Measurements from ENCODE around the gene CIRBP. TPM values are rescaled to one million over a fixed set of nuclear protein-coding genes. Genes with fewer than 3 reads are reported as not detected.

The CIRBP gene
- total RNA-seq, 2 experiments from 2014 or later, result 278 to 309 TPM

- Histone ChIP-seq H3K36me3 (ENCODE audit: insufficient read depth, low read length) (peaks cover 59% of the 10 kb centered on the region), H3K9me2 (ENCODE audit: insufficient read depth, low read length) (no peaks in the 10 kb centered on the region), H3K4me1 (ENCODE audit: insufficient read depth, low read length, poor library complexity, severe bottlenecking) (no peaks in the 10 kb centered on the region), H3K27ac (ENCODE audit: low read depth, low read length, poor library complexity, severe bottlenecking) (no peak overlapping the region), H3K4me2 (ENCODE audit: low read length) (no peak overlapping the region), H2AFZ (ENCODE audit: low read length) (no peak overlapping the region), H3K79me2 (ENCODE audit: insufficient read depth, low read depth, low read length) (no peaks in the 10 kb centered on the region), H4K20me1 (ENCODE audit: insufficient read depth, low read length) (no peaks in the 10 kb centered on the region), H3K4me3 (ENCODE audit: low read depth, low read length, poor library complexity, severe bottlenecking) (no peak overlapping the region), H3K9me3 (ENCODE audit: low read length) (no peaks in the 10 kb centered on the region)
- intact Hi-C loops (cut with micrococcal nuclease; ENCODE audit: unreplicated experiment), result no loop called here
- CTCF ChIA-PET (ENCODE audit: unreplicated experiment), result no interaction called here
- POLR2A ChIA-PET, result no interaction called here
- BruUV-seq (replicated peaks), result no TSS peak
- no peak for DNase-seq (ENCODE audit: low spot score)
- TF ChIP-seq, protein P1, sequence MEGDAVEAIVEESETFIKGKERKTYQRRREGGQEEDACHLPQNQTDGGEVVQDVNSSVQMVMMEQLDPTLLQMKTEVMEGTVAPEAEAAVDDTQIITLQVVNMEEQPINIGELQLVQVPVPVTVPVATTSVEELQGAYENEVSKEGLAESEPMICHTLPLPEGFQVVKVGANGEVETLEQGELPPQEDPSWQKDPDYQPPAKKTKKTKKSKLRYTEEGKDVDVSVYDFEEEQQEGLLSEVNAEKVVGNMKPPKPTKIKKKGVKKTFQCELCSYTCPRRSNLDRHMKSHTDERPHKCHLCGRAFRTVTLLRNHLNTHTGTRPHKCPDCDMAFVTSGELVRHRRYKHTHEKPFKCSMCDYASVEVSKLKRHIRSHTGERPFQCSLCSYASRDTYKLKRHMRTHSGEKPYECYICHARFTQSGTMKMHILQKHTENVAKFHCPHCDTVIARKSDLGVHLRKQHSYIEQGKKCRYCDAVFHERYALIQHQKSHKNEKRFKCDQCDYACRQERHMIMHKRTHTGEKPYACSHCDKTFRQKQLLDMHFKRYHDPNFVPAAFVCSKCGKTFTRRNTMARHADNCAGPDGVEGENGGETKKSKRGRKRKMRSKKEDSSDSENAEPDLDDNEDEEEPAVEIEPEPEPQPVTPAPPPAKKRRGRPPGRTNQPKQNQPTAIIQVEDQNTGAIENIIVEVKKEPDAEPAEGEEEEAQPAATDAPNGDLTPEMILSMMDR (conservative IDR thresholded peaks at IDR 0.05; ENCODE audit: low read length), result no peak
- TF ChIP-seq EZH2phosphoT487 (IDR thresholded peaks at IDR 0.05; ENCODE audit: borderline replicate concordance, low read depth, low read length), result no peak
Observed at GRCh38 chr19:1224047-1224825, 44.9 kb upstream of the CIRBP start.

GRCh38 chr19:1224847-1225246 lies 44.3 kb upstream of the CIRBP start:
- no peak overlapping the region for H3K4me3 ChIP-seq (ENCODE audit: low read depth, low read length, poor library complexity, severe bottlenecking)
- ChIA-PET CTCF (ENCODE audit: unreplicated experiment) (no interaction called here), POLR2A (no interaction called here)
- H3K79me2 ChIP-seq (ENCODE audit: insufficient read depth, low read depth, low read length), result no peaks in the 10 kb centered on the region
- no peaks in the 10 kb centered on the region for H3K9me2 ChIP-seq (ENCODE audit: insufficient read depth, low read length)
- H3K4me2 ChIP-seq (ENCODE audit: low read length), result no peak overlapping the region
- no TSS peak for BruUV-seq (replicated peaks)
- no peaks in the 10 kb centered on the region for H3K9me3 ChIP-seq (ENCODE audit: low read length)
- no peak for TF ChIP-seq EZH2phosphoT487 (IDR thresholded peaks at IDR 0.05; ENCODE audit: borderline replicate concordance, low read depth, low read length)
- TF ChIP-seq, protein P1 (conservative IDR thresholded peaks at IDR 0.05; ENCODE audit: low read length), result no peak
- no peak overlapping the region for H3K27ac ChIP-seq (ENCODE audit: low read depth, low read length, poor library complexity, severe bottlenecking)
- no peak overlapping the region for H2AFZ ChIP-seq (ENCODE audit: low read length)
- intact Hi-C loops (cut with micrococcal nuclease; ENCODE audit: unreplicated experiment), result no loop called here
- no peaks in the 10 kb centered on the region for H4K20me1 ChIP-seq (ENCODE audit: insufficient read depth, low read length)
- H3K4me1 ChIP-seq (ENCODE audit: insufficient read depth, low read length, poor library complexity, severe bottlenecking), result no peaks in the 10 kb centered on the region
- H3K36me3 ChIP-seq (ENCODE audit: insufficient read depth, low read length), result peaks cover 59% of the 10 kb centered on the region
- no peak for DNase-seq (ENCODE audit: low spot score)

DNA sequence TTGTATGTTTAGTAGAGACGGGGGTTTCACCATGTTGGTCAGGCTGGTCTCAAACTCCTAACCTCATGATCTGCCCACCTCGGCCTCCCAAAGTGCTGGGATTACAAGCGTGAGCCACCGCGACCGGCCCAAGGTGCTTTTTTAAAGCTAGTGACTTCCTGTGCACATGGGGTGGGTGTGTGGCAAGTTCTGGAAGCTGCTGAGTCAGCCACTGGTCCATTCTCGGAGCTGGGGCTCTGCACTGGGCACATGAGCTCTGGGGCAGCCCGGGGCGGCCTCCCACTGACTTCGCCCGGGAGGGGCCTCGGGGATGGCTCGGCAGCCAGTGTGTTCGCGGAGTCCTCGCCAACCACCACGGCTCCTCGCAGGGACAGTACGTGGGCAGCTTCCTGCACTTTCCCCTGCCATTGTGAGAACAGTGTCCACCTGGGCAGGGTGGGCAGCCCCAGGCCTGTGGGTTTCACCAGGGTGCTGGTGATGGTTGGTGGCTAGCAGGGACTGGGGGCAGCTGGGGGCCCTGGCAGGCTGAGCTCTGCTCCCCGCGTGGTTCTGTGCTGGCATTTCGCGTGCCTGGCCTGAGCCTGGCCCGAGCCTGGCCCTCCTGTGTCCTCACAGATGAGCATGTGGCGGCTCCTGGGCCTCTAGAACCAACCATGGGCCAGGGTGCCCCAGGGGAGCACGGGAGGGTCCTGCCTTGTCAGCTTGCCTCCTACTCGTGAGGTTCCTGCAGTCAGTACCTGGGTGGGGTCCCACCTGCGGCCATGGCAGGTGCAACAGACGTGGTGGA lies 43.5 kb upstream of the CIRBP start:
- intact Hi-C loops (cut with micrococcal nuclease; ENCODE audit: unreplicated experiment), result no loop called here
- POLR2A ChIA-PET, result no interaction called here

More for the DNA sequence above, 43.5 kb upstream of the CIRBP start:
- Histone ChIP-seq H3K4me2 (ENCODE audit: low read length) (no peak overlapping the region), H3K79me2 (ENCODE audit: insufficient read depth, low read depth, low read length) (no peaks in the 10 kb centered on the region), H4K20me1 (ENCODE audit: insufficient read depth, low read length) (no peaks in the 10 kb centered on the region), H3K9me2 (ENCODE audit: insufficient read depth, low read length) (no peaks in the 10 kb centered on the region), H2AFZ (ENCODE audit: low read length) (no peak overlapping the region), H3K27ac (ENCODE audit: low read depth, low read length, poor library complexity, severe bottlenecking) (no peak overlapping the region), H3K4me3 (ENCODE audit: low read depth, low read length, poor library complexity, severe bottlenecking) (no peak overlapping the region), H3K9me3 (ENCODE audit: low read length) (no peaks in the 10 kb centered on the region), H3K4me1 (ENCODE audit: insufficient read depth, low read length, poor library complexity, severe bottlenecking) (no peaks in the 10 kb centered on the region), H3K36me3 (ENCODE audit: insufficient read depth, low read length) (peaks cover 52% of the 10 kb centered on the region)
- DNase-seq (ENCODE audit: low spot score), result no peak
- no TSS peak for BruUV-seq (replicated peaks)
- CTCF ChIA-PET (ENCODE audit: unreplicated experiment), result no interaction called here
- TF ChIP-seq EZH2phosphoT487 (IDR thresholded peaks at IDR 0.05; ENCODE audit: borderline replicate concordance, low read depth, low read length), result no peak
- TF ChIP-seq, protein P1 (conservative IDR thresholded peaks at IDR 0.05; ENCODE audit: low read length), result no peak

Measured in OCI-LY7 (cell line).